Thyroid gland (tissue), 4 donors: ENCODE data around the gene ZNF48.

Source experiments
- POLR2A ChIP-seq, 2 donors: fragments of 450-650 bp; IDR thresholded peaks; one replicate each; pipeline ENCODE4 v1.6.1; 2017; ENCODE audit warnings: antibody characterized with exemption in 2 of 2, mild to moderate bottlenecking in 2 of 2, moderate library complexity in 1 of 2
- TF ChIP-seq, protein P1 (sequence below), 6 experiments: fragments of 200-600 bp in 3 of 6; fragments of 450-650 bp in 3 of 6; sonication (generic) in 3 of 6; IDR thresholded peaks; one replicate each; pipeline ENCODE4 v1.5.1; 2016 to 2019; ENCODE audit warnings: antibody characterized with exemption in 6 of 6, mild to moderate bottlenecking in 2 of 6, inconsistent platforms in 1 of 6, moderate library complexity in 1 of 6

DNA sequence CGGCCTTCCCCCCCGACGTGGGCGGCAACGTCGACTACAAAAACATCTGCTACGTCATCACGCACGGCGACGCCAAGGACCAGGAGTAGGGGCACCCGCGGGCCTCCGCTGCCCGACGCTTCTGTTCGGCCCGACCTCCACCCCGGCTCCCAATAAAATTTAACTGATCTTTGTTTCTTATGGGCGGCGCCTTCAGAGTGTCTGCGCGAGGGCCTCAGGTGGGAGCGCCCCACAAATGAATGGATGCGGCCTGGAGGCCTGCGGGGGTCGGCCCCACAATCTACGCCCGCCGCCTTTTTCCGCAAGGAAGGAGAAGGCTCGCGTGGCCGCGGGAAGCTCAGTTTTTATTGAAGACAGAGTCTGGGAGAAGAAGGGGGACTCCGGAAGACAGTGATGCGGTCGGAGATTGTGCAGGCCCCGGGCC is 17.4 kb upstream of the ZNF48 start:
- TF ChIP-seq, protein P1, sequence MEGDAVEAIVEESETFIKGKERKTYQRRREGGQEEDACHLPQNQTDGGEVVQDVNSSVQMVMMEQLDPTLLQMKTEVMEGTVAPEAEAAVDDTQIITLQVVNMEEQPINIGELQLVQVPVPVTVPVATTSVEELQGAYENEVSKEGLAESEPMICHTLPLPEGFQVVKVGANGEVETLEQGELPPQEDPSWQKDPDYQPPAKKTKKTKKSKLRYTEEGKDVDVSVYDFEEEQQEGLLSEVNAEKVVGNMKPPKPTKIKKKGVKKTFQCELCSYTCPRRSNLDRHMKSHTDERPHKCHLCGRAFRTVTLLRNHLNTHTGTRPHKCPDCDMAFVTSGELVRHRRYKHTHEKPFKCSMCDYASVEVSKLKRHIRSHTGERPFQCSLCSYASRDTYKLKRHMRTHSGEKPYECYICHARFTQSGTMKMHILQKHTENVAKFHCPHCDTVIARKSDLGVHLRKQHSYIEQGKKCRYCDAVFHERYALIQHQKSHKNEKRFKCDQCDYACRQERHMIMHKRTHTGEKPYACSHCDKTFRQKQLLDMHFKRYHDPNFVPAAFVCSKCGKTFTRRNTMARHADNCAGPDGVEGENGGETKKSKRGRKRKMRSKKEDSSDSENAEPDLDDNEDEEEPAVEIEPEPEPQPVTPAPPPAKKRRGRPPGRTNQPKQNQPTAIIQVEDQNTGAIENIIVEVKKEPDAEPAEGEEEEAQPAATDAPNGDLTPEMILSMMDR (IDR thresholded peaks at IDR 0.05): no peak
- TF ChIP-seq POLR2A (IDR thresholded peaks at IDR 0.05): peak; percentile 62 to 87
